ENCODE results near the gene KDM5C. TPM values are rescaled to one million over a fixed set of nuclear protein-coding genes. Genes with fewer than 3 reads are reported as not detected.

The KDM5C gene
- 34.7 and 62.9 TPM in 2 replicates for total RNA-seq

DNA sequence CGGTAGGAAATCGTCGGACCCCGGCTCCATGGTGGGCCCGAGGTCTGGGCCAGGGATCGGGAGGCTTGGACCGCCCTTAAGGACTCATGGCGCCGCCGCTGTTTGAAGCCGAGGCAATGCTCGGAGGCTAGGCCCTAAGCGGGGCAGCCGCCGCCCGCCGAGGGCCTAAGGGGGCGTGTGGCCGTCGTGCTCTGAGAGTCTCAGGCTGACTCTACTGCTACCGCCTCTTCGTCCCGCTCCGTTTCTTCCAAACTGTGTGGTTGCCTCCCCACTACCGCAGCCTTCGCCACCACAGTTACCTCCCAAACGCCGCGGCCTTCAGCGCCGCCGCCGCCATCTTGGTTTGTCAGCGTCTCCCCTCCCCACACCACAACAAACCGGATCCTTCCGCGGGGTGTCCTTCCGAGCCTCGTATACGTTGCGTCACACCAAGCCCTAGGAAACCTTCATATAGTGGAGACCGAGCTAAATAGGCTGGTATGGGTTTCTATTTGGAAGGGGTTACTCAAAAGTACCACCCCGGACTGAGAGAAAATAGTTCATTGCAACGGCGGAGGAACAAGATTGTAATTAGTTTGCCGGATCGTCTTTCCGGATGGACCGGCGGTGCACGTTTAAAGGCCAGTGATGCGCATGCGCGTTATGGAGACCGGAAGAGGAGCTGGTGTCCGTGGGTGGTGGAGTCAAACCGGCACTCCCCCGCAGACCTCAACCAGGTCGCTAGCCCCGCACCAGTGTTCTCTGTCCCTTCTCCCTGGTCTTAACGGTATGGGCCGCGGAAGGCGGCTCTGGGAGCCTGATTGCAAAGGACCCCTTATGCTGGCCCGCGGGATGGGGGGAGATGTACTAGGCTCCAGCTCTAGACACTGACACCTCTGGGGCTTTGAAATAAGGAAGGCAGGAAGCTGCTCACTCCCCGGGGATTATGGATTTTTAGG is at the start of gene KDM5C:
Gene KDM5C (minus strand): TSS at position 348 of the 938 bp plus-strand sequence. CDS start 318 bp downstream, at position 30.

Other genes with a start within 250 kb of the KDM5C start
- 1.7 and 2.6 TPM in 2 replicates for gene GPR173, start 176.4 kb downstream of the KDM5C start, total RNA-seq
- 14.5 and 15.4 TPM in 2 replicates for gene TSPYL2, start 142.8 kb downstream of the KDM5C start, total RNA-seq
- gene KANTR, start 131.1 kb downstream of the KDM5C start, total RNA-seq, result 4.8 and 6.9 TPM in 2 replicates
- 4.4 and 14.4 TPM in 2 replicates for gene IQSEC2, start 56.4 kb upstream of the KDM5C start, total RNA-seq
- gene SMC1A, start 197.4 kb upstream of the KDM5C start, total RNA-seq, result 12.0 and 15.9 TPM in 2 replicates
- 0.19 and 0.64 TPM in 2 replicates for gene RIBC1, start 197.7 kb upstream of the KDM5C start, total RNA-seq
- 64.0 and 82.2 TPM in 2 replicates for gene HSD17B10, start 209.2 kb upstream of the KDM5C start, total RNA-seq

Data from cardiac ventricle fibroblast (primary cell).